H1 (cell line): Measurements from ENCODE around the gene IL4. TPM values are rescaled to one million over a fixed set of nuclear protein-coding genes. Genes with fewer than 3 reads are reported as not detected.

Experiments
- CTCF ChIA-PET: fragments of 300-600 bp; sonication (Branson Sonifier 250); formaldehyde crosslinking; loops from one replicate; lab custom pipeline; 2021; ENCODE audit not compliant: partially characterized antibody; lab: Charles Lee
- POLR2A ChIA-PET: fragments of 300-600 bp; sonication (Branson Sonifier 250); formaldehyde crosslinking; loops from one replicate; lab custom pipeline; 2021; ENCODE audit warnings: inconsistent platforms; ENCODE audit not compliant: partially characterized antibody; lab: Charles Lee
- DNase-seq, 2 experiments: peaks; one replicate each; pipeline versions ENCODE4 v3.0.0 to v3.0.0-alpha.2; 2010 to 2022; ENCODE audit warnings: low spot score in 2 of 2, low read depth in 1 of 2, mixed read lengths in 1 of 2
- FAIRE-seq: peaks from 2 replicates; lab custom pipeline; 2011; peaks lifted over from hg19 to GRCh38; lab: Jason Lieb, UNC
- H2AFZ ChIP-seq: 2 replicates; pipeline ENCODE4 v1.8.1; 2012; ENCODE audit warnings: low read length, inconsistent platforms
- H2AK5ac ChIP-seq: 2 replicates; pipeline ENCODE4 v1.6.1; 2013; ENCODE audit warnings: low read depth, low read length
- H2BK120ac ChIP-seq: replicated peaks from 2 replicates; pipeline ENCODE3; 2013; ENCODE audit warnings: low read depth, low read length, inconsistent platforms
- H2BK12ac ChIP-seq: 2 replicates; pipeline ENCODE4 v1.6.1; 2013; ENCODE audit warnings: low read depth, low read length
- H2BK15ac ChIP-seq: 2 replicates; pipeline ENCODE4 v1.6.1; 2013; ENCODE audit warnings: low read length
- H2BK20ac ChIP-seq: 2 replicates; pipeline ENCODE4 v1.6.1; 2013; ENCODE audit warnings: low read length
- H2BK5ac ChIP-seq: 2 replicates; pipeline ENCODE4 v1.6.1; 2013; ENCODE audit warnings: low read depth, low read length
- H3K14ac ChIP-seq: 2 replicates; pipeline ENCODE4 v1.6.1; 2013; ENCODE audit warnings: inconsistent platforms; ENCODE audit not compliant: insufficient read length
- H3K18ac ChIP-seq: 2 replicates; pipeline ENCODE4 v1.6.1; 2013; ENCODE audit warnings: low read length; ENCODE audit errors: extremely low read depth
- H3K23ac ChIP-seq: 2 replicates; pipeline ENCODE4 v1.6.1; 2013; ENCODE audit warnings: inconsistent platforms; ENCODE audit not compliant: insufficient read length
- H3K23me2 ChIP-seq: 2 replicates; pipeline ENCODE4 v1.6.1; 2013; ENCODE audit warnings: low read depth, low read length
- H3K27ac ChIP-seq: 2 replicates; pipeline ENCODE4 v1.6.1; 2011; ENCODE audit warnings: low read depth, low read length, inconsistent platforms
- H3K27me3 ChIP-seq, 4 experiments: replicated peaks in 1 of 4; 1 replicate in 1 of 4; 2 replicates in 3 of 4; pipeline versions ENCODE4 v1.6.1 to v1.8.1; 2011 to 2013; ENCODE audit warnings: low read length in 3 of 4, mild to moderate bottlenecking in 3 of 4, inconsistent platforms in 2 of 4, mixed read lengths in 2 of 4, moderate library complexity in 1 of 4; ENCODE audit not compliant: control insufficient read depth in 3 of 4, insufficient read depth in 3 of 4; ENCODE audit errors: extremely low read depth in 1 of 4
- H3K36me3 ChIP-seq, 4 experiments: 2 replicates each; pipeline versions ENCODE4 v1.6.1 to v1.8.1; 2011 to 2013; ENCODE audit warnings: mild to moderate bottlenecking in 4 of 4, low read length in 3 of 4, moderate library complexity in 2 of 4, control low read depth in 1 of 4, inconsistent platforms in 1 of 4; ENCODE audit not compliant: insufficient read depth in 4 of 4, control insufficient read depth in 2 of 4
- H3K4ac ChIP-seq: replicated peaks from 2 replicates; pipeline ENCODE3; 2013; ENCODE audit warnings: low read length, low read depth, mixed read lengths, inconsistent platforms; ENCODE audit not compliant: insufficient read length
- H3K4me1 ChIP-seq, 4 experiments: replicated peaks in 1 of 4; 1 replicate in 1 of 4; 2 replicates in 3 of 4; pipeline versions ENCODE4 v1.6.1 to v1.8.1; 2011 to 2013; ENCODE audit warnings: low read length in 3 of 4, inconsistent platforms in 2 of 4, mixed read lengths in 1 of 4; ENCODE audit not compliant: insufficient read depth in 4 of 4, control insufficient read depth in 3 of 4
- H3K4me2 ChIP-seq, 2 experiments: 2 replicates each; pipeline versions ENCODE4 v1.6.1 to v1.8.1; 2011 to 2013; ENCODE audit warnings: low read depth in 2 of 2, low read length in 2 of 2, control low read depth in 1 of 2, inconsistent platforms in 1 of 2, mild to moderate bottlenecking in 1 of 2; ENCODE audit not compliant: insufficient read depth in 1 of 2
- H3K4me3 ChIP-seq, 4 experiments: fragments of 200-600, 300-600 bp in 1 of 4; sonication (generic), shearing (Covaris generic), sonication (Bioruptor Twin) in 1 of 4; 2 replicates each; pipeline versions ENCODE4 v1.5.1 to v1.8.1; 2011 to 2016; ENCODE audit warnings: low read length in 4 of 4, low read depth in 3 of 4, control low read depth in 2 of 4, inconsistent platforms in 2 of 4, mild to moderate bottlenecking in 2 of 4, mixed read lengths in 1 of 4, moderate library complexity in 1 of 4; ENCODE audit not compliant: insufficient read depth in 2 of 4; ENCODE audit errors: extremely low read depth in 1 of 4
- H3K56ac ChIP-seq: replicated peaks from 2 replicates; pipeline ENCODE3; 2013; ENCODE audit warnings: low read depth, mild to moderate bottlenecking, mixed read lengths, low read length, inconsistent platforms; ENCODE audit not compliant: insufficient read length
- H3K79me1 ChIP-seq: 2 replicates; pipeline ENCODE4 v1.6.1; 2013; ENCODE audit warnings: low read depth, low read length, control low read depth
- H3K79me2 ChIP-seq, 2 experiments: 2 replicates each; pipeline versions ENCODE4 v1.6.1 to v1.8.1; 2012 to 2013; ENCODE audit warnings: low read length in 2 of 2, mild to moderate bottlenecking in 2 of 2, inconsistent platforms in 1 of 2; ENCODE audit not compliant: insufficient read depth in 2 of 2, control insufficient read depth in 1 of 2
- H3K9ac ChIP-seq, 4 experiments: replicated peaks in 1 of 4; 1 replicate in 1 of 4; 2 replicates in 3 of 4; pipeline versions ENCODE4 v1.6.1 to v1.8.1; 2011 to 2013; ENCODE audit warnings: low read depth in 3 of 4, low read length in 3 of 4, control low read depth in 2 of 4, mild to moderate bottlenecking in 2 of 4, moderate library complexity in 2 of 4, inconsistent platforms in 1 of 4; ENCODE audit errors: extremely low read depth in 1 of 4
- H3K9me3 ChIP-seq, 2 experiments: 2 replicates each; pipeline versions ENCODE4 v1.6.1 to v1.8.1; 2012 to 2013; ENCODE audit warnings: mild to moderate bottlenecking in 2 of 2, moderate library complexity in 2 of 2, control low read depth in 1 of 2, inconsistent platforms in 1 of 2, low read depth in 1 of 2, low read length in 1 of 2, mixed read lengths in 1 of 2; ENCODE audit not compliant: insufficient read depth in 2 of 2
- H4K20me1 ChIP-seq, 2 experiments: replicated peaks in 1 of 2; 2 replicates each; pipeline versions ENCODE3 to v1.8.1; 2011 to 2013; ENCODE audit warnings: inconsistent platforms in 2 of 2, low read length in 2 of 2, mild to moderate bottlenecking in 1 of 2; ENCODE audit not compliant: insufficient read depth in 2 of 2, control insufficient read depth in 1 of 2
- H4K5ac ChIP-seq: 2 replicates; pipeline ENCODE4 v1.6.1; 2013; ENCODE audit warnings: low read length, low read depth, mixed read lengths, inconsistent platforms; ENCODE audit not compliant: insufficient read length
- H4K8ac ChIP-seq: 2 replicates; pipeline ENCODE4 v1.8.0; 2013; ENCODE audit warnings: mild to moderate bottlenecking, moderate library complexity, low read length, inconsistent platforms; ENCODE audit not compliant: insufficient read depth; ENCODE audit errors: extremely low read depth
- H4K91ac ChIP-seq: replicated peaks from 2 replicates; pipeline ENCODE3; 2013; ENCODE audit warnings: low read length, mixed read lengths, inconsistent platforms; ENCODE audit not compliant: insufficient read length
- CEBPB ChIP-seq: IDR thresholded peaks from 2 replicates; pipeline ENCODE4 v1.6.1; 2012; ENCODE audit warnings: low read depth, low read length
- GTF2F1 ChIP-seq: IDR thresholded peaks from 2 replicates; pipeline ENCODE4 v1.6.1; 2012; ENCODE audit warnings: low read depth, low read length, improper control_type of control experiment, borderline replicate concordance
- RXRA ChIP-seq: IDR thresholded peaks from 2 replicates; pipeline ENCODE4 v1.6.1; 2011; ENCODE audit warnings: low read depth, mild to moderate bottlenecking, low read length, moderate library complexity; ENCODE audit not compliant: insufficient read depth
- SP2 ChIP-seq: IDR thresholded peaks from 2 replicates; pipeline ENCODE4 v1.6.1; 2012; ENCODE audit warnings: mild to moderate bottlenecking, low read length, inconsistent platforms
- YY1 ChIP-seq: IDR thresholded peaks from 2 replicates; pipeline ENCODE4 v1.6.1; 2011; ENCODE audit warnings: low read depth, mild to moderate bottlenecking, low read length
- WGBS, 2 experiments: shearing (Covaris generic) in 1 of 2; methylation state at CpG; one replicate each; pipeline versions ENCODE4 v1.1.6 to v1.1.7; 2013 to 2015; ENCODE audit warnings: low lambda C conversion rate in 2 of 2, mixed read lengths in 2 of 2, inconsistent platforms in 1 of 2, low coverage in 1 of 2, missing lambda C conversion rate in 1 of 2; ENCODE audit not compliant: insufficient replicate concordance in 2 of 2, insufficient coverage in 1 of 2, insufficient read length in 1 of 2; ENCODE audit errors: extremely low coverage in 1 of 2, missing lambda C conversion rate in 1 of 2; 5-methylcytosine and 5-hydroxymethylcytosine counted together
- polyA plus RNA-seq, 7 experiments: library from polyadenylated mRNA; depleted of rRNA in 3 of 7; stranded (reverse) in 5 of 7; unstranded in 2 of 7; fragments of >200 nt in 5 of 7; fragments of 200-250 nt in 2 of 7; gene quantifications; 1 replicate in 5 of 7; 2 replicates in 1 of 7; 4 replicates in 1 of 7; pipeline versions ENCODE4 v1.2.1 to v1.2.3, GENCODE V29; 2011 to 2013; ENCODE audit warnings: missing spikeins in 2 of 7, mixed read lengths in 2 of 7
- total RNA-seq: library from RNA; stranded (reverse); fragmentation: NEBNext Ultra II Directional; extraction: Animal tissue kit (Norgen Biotek cat#: 25700); gene quantifications from 2 replicates; pipeline ENCODE4 v1.2.1, GENCODE V29; 2021

Gene IL4
- total and polyA plus RNA-seq, 2 of the 8 experiments (the other 6 are each of a cell fraction or from before 2014, with no cell fraction given): not detected

- H4K20me1 ChIP-seq: no peaks in the 10 kb centered on the region
- TF ChIP-seq RXRA (no peak), SP2 (no peak), CEBPB (peak; percentile 5; the same call in 1 of the 2 replicates), YY1 (no peak), GTF2F1 (no peak)
- TF ChIP-seq, all 59 proteins: peak for 1
- no peak overlapping the region for H3K56ac ChIP-seq
- H4K8ac ChIP-seq: no peak overlapping the region
- H4K5ac ChIP-seq: no peak overlapping the region
- no peak overlapping the region for H2BK12ac ChIP-seq
- H2BK15ac ChIP-seq: no peak overlapping the region
- no peak overlapping the region for H3K18ac ChIP-seq
- no peak overlapping the region for H2BK20ac ChIP-seq
- ChIA-PET CTCF (interaction anchor here (0.6 kb wide), 1 partner anchor 48 kb away, joined by 3 read pairs; no protein-coding TSS in a partner anchor), POLR2A (no interaction called here)
- H3K23ac ChIP-seq: no peak overlapping the region
- no peak overlapping the region for H2AFZ ChIP-seq
- no peaks in the 10 kb centered on the region for H3K4me1 ChIP-seq
- H2AK5ac ChIP-seq: no peak overlapping the region
- H2BK120ac ChIP-seq: no peak overlapping the region
- H2BK5ac ChIP-seq: no peak overlapping the region
- FAIRE-seq (no peak), DNase-seq (no peak)
- H3K4me3 ChIP-seq: no peak overlapping the region
- no peak overlapping the region for H4K91ac ChIP-seq
- peaks cover 0 to 12% (median 0%) of the 10 kb centered on the region in 4 experiments; a peak in 1 of 8 replicates for H3K36me3 ChIP-seq
- no peaks in the 10 kb centered on the region for H3K27me3 ChIP-seq
- H3K79me2 ChIP-seq: no peaks in the 10 kb centered on the region
- H3K27ac ChIP-seq: no peak overlapping the region
- whole genome bisulfite sequencing, 2 experiments: 94% methylated on average over 2 of the region's 2 CpGs; no CpG with 5 or more reads in 1 of the 2 experiments
- H3K4ac ChIP-seq: no peak overlapping the region
- no peaks in the 10 kb centered on the region for H3K23me2 ChIP-seq
- no peak overlapping the region for H3K9ac ChIP-seq
- H3K9me3 ChIP-seq: no peaks in the 10 kb centered on the region
- H3K14ac ChIP-seq: no peak overlapping the region
- no peaks in the 10 kb centered on the region for H3K79me1 ChIP-seq
- H3K4me2 ChIP-seq: no peak overlapping the region
Observed at GRCh38 chr5:132725745-132726144, 52.0 kb downstream of the IL4 start.
